ENCODE measurements around the gene SH3PXD2A. TPM values are rescaled to one million over a fixed set of nuclear protein-coding genes. Genes with fewer than 3 reads are reported as not detected.

The SH3PXD2A gene
- total RNA-seq, 5 donors from 2014 or later (not counting 1 experiment from before 2014, with no cell fraction given): 5.8 to 11.8 (median 9.8) TPM

GRCh38 chr10:103713676-103714075 is 141.7 kb downstream of the SH3PXD2A start:
- 73% methylated on average over 2 of the region's 4 CpGs for WGBS (ENCODE audit: insufficient coverage)
- Histone ChIP-seq H3K36me3 (ENCODE audit: control insufficient read depth in 2 of 2, extremely low read depth in 1 of 2, insufficient read depth in 1 of 2, low read length in 1 of 2) (no peaks in the 10 kb centered on the region), H3K27me3 (replicated peaks in 1 of 2; ENCODE audit: control insufficient read depth in 2 of 2, extremely low read depth in 1 of 2, insufficient read depth in 2 of 2, low read length in 1 of 2) (peaks cover 0 to 19% of the 10 kb centered on the region in 2 experiments), H3K4me3 (ENCODE audit: control insufficient read depth in 1 of 2, extremely low read depth in 1 of 2, low read length in 1 of 2) (no peak overlapping the region), H3K4me1 (ENCODE audit: control insufficient read depth in 1 of 2, extremely low read depth in 1 of 2, insufficient read depth in 2 of 2, low read length in 2 of 2) (peaks cover 0 to 4% of the 10 kb centered on the region in 2 experiments), H3K27ac (ENCODE audit: low read length) (no peak overlapping the region), H3K9me3 (no peaks in the 10 kb centered on the region)
- DNase-seq: no peak
- H3K27ac Mint-ChIP-seq: no peak overlapping the region
- H3K4me1 Mint-ChIP-seq: peaks cover under 1% of the 10 kb centered on the region in 3 donors
- ChIA-PET POLR2A (interaction anchor here in 1 of 2 donors (0.6 kb wide), 1 partner anchor 560 kb away, joined by 3 read pairs; no protein-coding TSS in a partner anchor), CTCF (interaction anchor here (0.7 to 1.9 kb wide), 9 partner anchors 11 to 364 kb away, joined by 3 to 9 read pairs (median 4); partner anchors contain the start of gene SH3PXD2A (in 1 of the 2))
- H3K9me3 Mint-ChIP-seq: no peaks in the 10 kb centered on the region
- H3K4me3 Mint-ChIP-seq: no peak overlapping the region
- no peaks in the 10 kb centered on the region for H3K27me3 Mint-ChIP-seq
- no peaks in the 10 kb centered on the region for H3K36me3 Mint-ChIP-seq
- no peak for ATAC-seq (replicated peaks in 1 of 4)

- H3K27ac Mint-ChIP-seq: no peak overlapping the region
- H3K27me3 Mint-ChIP-seq: no peaks in the 10 kb centered on the region
- ATAC-seq (replicated peaks in 1 of 4) (peak; percentile 82 to 86 (median 83)), DNase-seq (peak; percentile 27 to 87 (median 72))
- H3K4me3 Mint-ChIP-seq: no peak overlapping the region
- ChIA-PET POLR2A (interaction anchor here in 1 of 2 donors (0.6 kb wide), 1 partner anchor 561 kb away, joined by 3 read pairs; no protein-coding TSS in a partner anchor), CTCF (interaction anchor here (0.6 to 1.9 kb wide), 20 partner anchors 12 to 561 kb away, joined by 3 to 10 read pairs (median 4); partner anchors contain the start of gene SH3PXD2A (in 1 of the 2))
- H3K27me3 ChIP-seq (replicated peaks in 1 of 2; ENCODE audit: control insufficient read depth in 2 of 2, extremely low read depth in 1 of 2, insufficient read depth in 2 of 2, low read length in 1 of 2): peaks cover 0 to 19% of the 10 kb centered on the region in 2 experiments
- H3K4me1 Mint-ChIP-seq: no peaks in the 10 kb centered on the region
- H3K4me3 ChIP-seq (ENCODE audit: control insufficient read depth in 1 of 2, extremely low read depth in 1 of 2, low read length in 1 of 2): no peak overlapping the region
- H3K36me3 ChIP-seq (ENCODE audit: control insufficient read depth in 2 of 2, extremely low read depth in 1 of 2, insufficient read depth in 1 of 2, low read length in 1 of 2): no peaks in the 10 kb centered on the region
- peaks cover 0 to 4% of the 10 kb centered on the region in 2 experiments for H3K4me1 ChIP-seq (ENCODE audit: control insufficient read depth in 1 of 2, extremely low read depth in 1 of 2, insufficient read depth in 2 of 2, low read length in 2 of 2)
- no peaks in the 10 kb centered on the region for H3K9me3 Mint-ChIP-seq
- WGBS (ENCODE audit: insufficient coverage): 60% methylated on average over 2 of the region's 8 CpGs
- no peaks in the 10 kb centered on the region for H3K36me3 Mint-ChIP-seq
- no peak overlapping the region for H3K27ac ChIP-seq (ENCODE audit: low read length)
- no peaks in the 10 kb centered on the region for H3K9me3 ChIP-seq
Measured at GRCh38 chr10:103712898-103713498, 142.4 kb downstream of the SH3PXD2A start.

- Mint-ChIP-seq H3K9me3 (no peaks in the 10 kb centered on the region), H3K4me3 (no peak overlapping the region), H3K27me3 (no peaks in the 10 kb centered on the region), H3K4me1 (no peaks in the 10 kb centered on the region), H3K27ac (no peak overlapping the region), H3K36me3 (no peaks in the 10 kb centered on the region)
- H3K36me3 ChIP-seq (ENCODE audit: control insufficient read depth in 2 of 2, extremely low read depth in 1 of 2, insufficient read depth in 1 of 2, low read length in 1 of 2): no peaks in the 10 kb centered on the region
- ChIA-PET POLR2A (no interaction called here), CTCF (interaction anchor here (0.6 to 1.6 kb wide), 12 partner anchors 53 to 369 kb away, joined by 3 to 10 read pairs (median 4); no protein-coding TSS in a partner anchor)
- no peak overlapping the region for H3K27ac ChIP-seq (ENCODE audit: low read length)
- no peaks in the 10 kb centered on the region for H3K9me3 ChIP-seq
- H3K4me1 ChIP-seq (ENCODE audit: control insufficient read depth in 1 of 2, extremely low read depth in 1 of 2, insufficient read depth in 2 of 2, low read length in 2 of 2): peaks cover 0 to 4% of the 10 kb centered on the region in 2 experiments
- no peak overlapping the region for H3K4me3 ChIP-seq (ENCODE audit: control insufficient read depth in 1 of 2, extremely low read depth in 1 of 2, low read length in 1 of 2)
- H3K27me3 ChIP-seq (replicated peaks in 1 of 2; ENCODE audit: control insufficient read depth in 2 of 2, extremely low read depth in 1 of 2, insufficient read depth in 2 of 2, low read length in 1 of 2): peaks cover 0 to 19% of the 10 kb centered on the region in 2 experiments
- ATAC-seq (replicated peaks in 1 of 4) (no peak), DNase-seq (no peak)
- 74% methylated on average over 4 of the region's 5 CpGs for WGBS (ENCODE audit: insufficient coverage)
Measured at GRCh38 chr10:103712146-103712545, 143.2 kb downstream of the SH3PXD2A start.

GRCh38 chr10:103711351-103711994 is 143.9 kb downstream of the SH3PXD2A start:
- Histone ChIP-seq H3K4me3 (ENCODE audit: control insufficient read depth in 1 of 2, extremely low read depth in 1 of 2, low read length in 1 of 2) (no peak overlapping the region), H3K36me3 (ENCODE audit: control insufficient read depth in 2 of 2, extremely low read depth in 1 of 2, insufficient read depth in 1 of 2, low read length in 1 of 2) (no peaks in the 10 kb centered on the region), H3K9me3 (no peaks in the 10 kb centered on the region), H3K27me3 (replicated peaks in 1 of 2; ENCODE audit: control insufficient read depth in 2 of 2, extremely low read depth in 1 of 2, insufficient read depth in 2 of 2, low read length in 1 of 2) (peaks cover 0 to 16% of the 10 kb centered on the region in 2 experiments), H3K27ac (ENCODE audit: low read length) (no peak overlapping the region), H3K4me1 (ENCODE audit: control insufficient read depth in 1 of 2, extremely low read depth in 1 of 2, insufficient read depth in 2 of 2, low read length in 2 of 2) (peaks cover 0 to 4% of the 10 kb centered on the region in 2 experiments)
- H3K4me3 Mint-ChIP-seq: no peak overlapping the region
- DNase-seq: no peak
- POLR2A ChIA-PET: no interaction called here
- H3K27ac Mint-ChIP-seq: no peak overlapping the region
- H3K36me3 Mint-ChIP-seq: no peaks in the 10 kb centered on the region
- no peak for ATAC-seq (replicated peaks in 1 of 4)
- no peaks in the 10 kb centered on the region for H3K4me1 Mint-ChIP-seq
- whole genome bisulfite sequencing (ENCODE audit: insufficient coverage): 93% methylated on average over 7 of the region's 15 CpGs
- H3K27me3 Mint-ChIP-seq: no peaks in the 10 kb centered on the region
- CTCF ChIA-PET: interaction anchor here in 1 of 2 donors (1.2 to 1.6 kb wide), 3 partner anchors 8 to 298 kb away, joined by 3 to 8 read pairs (median 3); no protein-coding TSS in a partner anchor
- no peaks in the 10 kb centered on the region for H3K9me3 Mint-ChIP-seq

GRCh38 chr10:103710490-103710889 is 144.9 kb downstream of the SH3PXD2A start:
- peaks cover 0 to 4% of the 10 kb centered on the region in 2 experiments for H3K4me1 ChIP-seq (ENCODE audit: control insufficient read depth in 1 of 2, extremely low read depth in 1 of 2, insufficient read depth in 2 of 2, low read length in 2 of 2)
- H3K27me3 ChIP-seq (replicated peaks in 1 of 2; ENCODE audit: control insufficient read depth in 2 of 2, extremely low read depth in 1 of 2, insufficient read depth in 2 of 2, low read length in 1 of 2): peaks cover 0 to 16% of the 10 kb centered on the region in 2 experiments
- no peaks in the 10 kb centered on the region for H3K27me3 Mint-ChIP-seq
- no peaks in the 10 kb centered on the region for H3K9me3 ChIP-seq
- no peaks in the 10 kb centered on the region for H3K36me3 Mint-ChIP-seq
- CTCF ChIA-PET: interaction anchor here (0.5 to 1.2 kb wide), 6 partner anchors 9 to 278 kb away, joined by 3 to 9 read pairs (median 3); no protein-coding TSS in a partner anchor
- POLR2A ChIA-PET: interaction anchor here in 1 of 2 donors (0.6 kb wide), 1 partner anchor 151 kb away, joined by 5 read pairs; no protein-coding TSS in a partner anchor
- WGBS (ENCODE audit: insufficient coverage): 59% methylated on average over 2 of the region's 4 CpGs
- no peaks in the 10 kb centered on the region for H3K9me3 Mint-ChIP-seq
- no peak overlapping the region for H3K4me3 Mint-ChIP-seq
- DNase-seq (no peak), ATAC-seq (replicated peaks in 1 of 4) (no peak)
- H3K4me3 ChIP-seq (ENCODE audit: control insufficient read depth in 1 of 2, extremely low read depth in 1 of 2, low read length in 1 of 2): no peak overlapping the region
- no peak overlapping the region for H3K27ac ChIP-seq (ENCODE audit: low read length)
- H3K27ac Mint-ChIP-seq: no peak overlapping the region
- H3K4me1 Mint-ChIP-seq: no peaks in the 10 kb centered on the region
- H3K36me3 ChIP-seq (ENCODE audit: control insufficient read depth in 2 of 2, extremely low read depth in 1 of 2, insufficient read depth in 1 of 2, low read length in 1 of 2): no peaks in the 10 kb centered on the region

GRCh38 chr10:103709341-103709920 is 145.9 kb downstream of the SH3PXD2A start:
- ChIA-PET CTCF (interaction anchor here in 1 of 2 donors (0.6 kb wide), 1 partner anchor 158 kb away, joined by 9 read pairs; no protein-coding TSS in a partner anchor), POLR2A (no interaction called here)
- peaks cover 0 to 4% of the 10 kb centered on the region in 2 experiments for H3K4me1 ChIP-seq (ENCODE audit: control insufficient read depth in 1 of 2, extremely low read depth in 1 of 2, insufficient read depth in 2 of 2, low read length in 2 of 2)
- ATAC-seq (replicated peaks in 1 of 4) (no peak), DNase-seq (no peak)
- no peaks in the 10 kb centered on the region for H3K36me3 ChIP-seq (ENCODE audit: control insufficient read depth in 2 of 2, extremely low read depth in 1 of 2, insufficient read depth in 1 of 2, low read length in 1 of 2)
- H3K9me3 ChIP-seq: no peaks in the 10 kb centered on the region
- no peaks in the 10 kb centered on the region for H3K27me3 Mint-ChIP-seq
- WGBS (ENCODE audit: insufficient coverage): 100% methylated on average over 2 of the region's 8 CpGs
- no peaks in the 10 kb centered on the region for H3K36me3 Mint-ChIP-seq
- H3K27ac ChIP-seq (ENCODE audit: low read length): no peak overlapping the region
- no peak overlapping the region for H3K27ac Mint-ChIP-seq
- peaks cover 0 to 16% of the 10 kb centered on the region in 2 experiments for H3K27me3 ChIP-seq (replicated peaks in 1 of 2; ENCODE audit: control insufficient read depth in 2 of 2, extremely low read depth in 1 of 2, insufficient read depth in 2 of 2, low read length in 1 of 2)
- no peak overlapping the region for H3K4me3 ChIP-seq (ENCODE audit: control insufficient read depth in 1 of 2, extremely low read depth in 1 of 2, low read length in 1 of 2)
- H3K4me3 Mint-ChIP-seq: no peak overlapping the region
- H3K9me3 Mint-ChIP-seq: no peaks in the 10 kb centered on the region
- no peaks in the 10 kb centered on the region for H3K4me1 Mint-ChIP-seq

Data from T-cell (primary cell).